Endometrial microvascular endothelial cells (primary cell): ENCODE data around the gene ASS1. TPM values are rescaled to one million over a fixed set of nuclear protein-coding genes. Genes with fewer than 3 reads are reported as not detected.

Source experiments
- in situ Hi-C: cut with HindIII; loops from 2 replicates; pipeline ENCODE4 v1.10.0; 2017; ENCODE audit warnings: low sequenced_read_pairs, low pct_unique_long_range_greater_than_20kb; ENCODE audit errors: inconsistent ontology term
- total RNA-seq: library from RNA; depleted of rRNA; stranded (reverse); fragments of >200 nt; gene quantifications from one replicate; pipeline ENCODE4 v1.2.3, GENCODE V29; 2015; ENCODE audit errors: inconsistent ontology term

Gene ASS1
- total RNA-seq, 1 donor from 2014 or later = 0.93 TPM

DNA sequence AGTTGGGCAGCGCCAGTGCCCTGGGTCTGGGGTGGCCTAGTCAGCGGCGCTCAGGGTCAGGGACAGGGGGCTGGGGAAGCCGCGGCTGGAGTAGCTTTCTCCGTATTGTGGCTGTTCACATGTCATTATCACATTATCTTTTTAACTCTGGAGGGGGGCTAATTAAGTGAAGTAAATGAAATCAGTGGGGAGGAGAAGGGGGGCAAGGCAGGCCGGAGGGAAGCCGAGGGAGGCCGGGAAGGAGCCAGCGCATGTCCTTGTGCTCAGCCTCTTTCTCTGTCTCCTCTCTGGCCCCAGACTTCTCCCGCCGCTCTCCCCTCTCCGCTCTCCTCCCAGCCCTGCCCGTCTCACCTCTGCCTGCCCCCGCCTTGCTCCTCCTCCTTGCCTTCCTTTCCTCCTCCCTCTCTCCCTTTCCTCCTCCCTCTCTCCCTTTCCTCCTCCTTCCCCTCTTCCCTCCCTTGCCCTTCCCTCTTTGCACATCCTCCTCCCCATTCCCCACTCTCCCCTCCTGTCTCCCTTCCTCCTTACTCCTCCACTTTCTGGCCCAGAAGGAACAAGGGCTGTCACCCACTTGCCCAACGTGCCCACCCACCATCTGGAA is 38.7 kb downstream of the ASS1 start:
- in situ Hi-C loops = no loop called here

DNA sequence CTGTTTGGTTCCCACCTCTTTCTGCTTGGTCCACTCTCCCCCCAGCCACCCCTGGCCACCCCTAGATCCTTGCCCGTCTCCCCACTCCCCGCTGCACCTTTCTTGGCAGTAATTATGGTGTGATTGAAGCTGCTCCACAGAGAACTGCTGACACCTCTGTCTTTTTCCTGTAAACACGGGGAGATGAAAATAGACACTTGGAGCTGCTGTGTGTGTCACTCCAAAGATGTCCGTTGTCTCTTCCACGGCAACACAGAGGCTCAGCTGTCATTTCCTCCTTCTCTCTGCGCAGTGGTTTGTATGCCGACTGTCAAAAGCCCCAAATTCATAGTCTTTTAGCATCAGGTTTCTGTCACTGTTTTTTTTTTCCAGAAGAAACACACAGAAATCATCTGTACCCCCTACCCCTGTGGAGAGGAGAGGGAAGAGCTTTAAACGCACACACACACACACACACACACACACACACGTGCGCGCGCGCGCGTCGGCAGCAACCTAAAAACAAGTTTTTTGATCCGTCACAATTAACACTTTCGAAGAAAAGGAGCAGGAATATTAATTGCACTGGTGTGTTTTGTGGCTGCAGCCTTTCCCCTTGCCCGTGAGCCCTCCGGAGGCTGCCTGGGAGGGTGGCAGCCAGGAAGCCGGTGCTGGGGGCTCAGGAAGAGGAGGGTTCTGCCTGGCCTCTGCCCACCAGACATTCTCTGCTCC is 39.8 kb downstream of the ASS1 start:
- in situ Hi-C loops = no loop called here

DNA sequence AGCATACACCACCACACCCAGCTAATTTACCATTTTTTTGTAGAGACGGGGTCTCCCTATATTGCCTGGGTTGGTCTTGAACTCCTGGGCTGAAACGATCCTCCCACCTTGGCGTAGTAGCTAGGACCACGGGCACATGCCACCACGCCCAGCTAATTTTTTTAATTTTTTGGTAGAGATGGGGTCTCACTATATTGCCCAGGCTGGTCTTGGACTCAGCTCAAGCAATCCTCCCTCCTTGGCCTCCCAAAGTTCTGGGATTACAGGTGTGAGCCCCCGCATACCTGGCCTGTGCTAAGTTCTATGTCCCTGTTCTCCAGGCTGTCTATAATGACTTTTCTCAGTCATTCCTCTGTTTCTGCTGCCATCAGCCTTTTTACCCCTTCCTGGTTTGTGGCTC is 41.3 kb downstream of the ASS1 start:
- in situ Hi-C loops = no loop called here

DNA sequence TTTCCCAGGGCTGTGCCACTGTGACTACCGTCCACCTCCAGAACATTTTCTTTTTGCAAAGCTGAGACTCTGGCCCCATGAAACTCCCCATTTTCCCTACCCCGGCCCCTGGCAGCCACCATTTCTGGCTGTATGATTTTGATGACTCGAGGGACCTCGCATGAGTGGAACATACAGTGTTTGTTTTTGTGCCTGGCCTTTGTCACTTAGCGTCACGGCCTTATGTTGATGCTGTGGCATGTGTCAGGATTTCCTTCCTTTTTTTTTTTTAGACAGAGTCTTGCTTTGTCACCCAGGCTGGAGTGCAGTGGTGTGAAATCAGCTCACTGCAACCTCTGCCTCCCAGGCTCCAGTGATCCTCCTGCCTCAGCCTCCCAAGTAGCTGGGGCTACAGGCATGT is 42.7 kb downstream of the ASS1 start:
- in situ Hi-C loops = no loop called here

DNA sequence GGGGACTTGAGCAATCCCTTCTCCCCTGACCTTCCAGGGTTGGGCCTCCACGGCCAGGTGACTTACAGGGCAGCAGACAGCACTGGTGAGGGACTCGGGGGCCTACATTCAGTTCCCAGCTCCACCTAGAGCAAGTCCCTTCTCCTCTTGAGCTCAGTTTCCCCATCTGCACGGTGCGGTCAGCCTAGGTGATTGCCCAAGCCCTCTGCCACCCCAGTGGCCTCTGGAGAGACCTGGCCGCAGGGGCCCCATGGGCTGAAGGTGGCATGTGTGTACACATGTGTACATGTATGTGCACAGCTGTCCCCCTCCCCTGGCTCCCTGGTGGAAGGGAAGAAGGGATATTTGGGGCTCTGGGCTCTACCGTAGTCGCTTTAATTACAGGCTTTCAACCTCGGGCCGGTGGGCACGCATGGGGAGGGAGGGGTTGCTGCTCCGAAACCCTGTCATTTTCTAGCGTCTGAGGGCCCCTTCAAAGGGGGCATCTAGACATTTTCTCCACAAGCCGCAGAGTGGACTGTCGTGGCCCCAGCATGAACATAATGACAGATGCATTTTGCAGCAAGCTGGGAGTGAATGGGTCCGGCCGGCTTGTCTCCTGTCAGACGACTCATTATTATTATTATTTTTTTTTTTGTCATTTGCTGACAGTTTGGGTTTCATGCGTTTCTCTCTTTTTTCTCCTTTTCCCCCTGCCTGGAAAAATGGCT is 44.0 kb downstream of the ASS1 start:
- in situ Hi-C loops = no loop called here

DNA sequence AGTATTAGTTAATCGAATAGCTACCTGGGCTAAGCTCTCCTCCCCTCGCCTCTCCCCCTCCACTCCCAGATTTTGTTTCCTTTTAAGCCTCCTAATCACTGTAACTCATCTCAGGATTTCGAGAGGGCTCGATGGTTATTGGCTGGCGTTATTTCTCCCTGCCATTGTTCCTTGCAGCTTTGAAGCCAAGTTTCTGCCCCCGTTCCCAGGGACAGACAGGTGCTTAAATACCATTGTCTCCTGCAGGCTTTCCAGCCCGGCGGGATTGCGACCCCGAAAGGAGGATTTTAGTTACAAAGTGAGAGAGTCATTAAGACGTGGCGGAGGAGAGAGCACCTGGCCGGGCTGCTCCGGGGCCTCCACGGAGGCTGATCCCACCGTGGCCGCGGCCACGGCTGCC is 46.2 kb downstream of the ASS1 start:
- in situ Hi-C loops = no loop called here

DNA sequence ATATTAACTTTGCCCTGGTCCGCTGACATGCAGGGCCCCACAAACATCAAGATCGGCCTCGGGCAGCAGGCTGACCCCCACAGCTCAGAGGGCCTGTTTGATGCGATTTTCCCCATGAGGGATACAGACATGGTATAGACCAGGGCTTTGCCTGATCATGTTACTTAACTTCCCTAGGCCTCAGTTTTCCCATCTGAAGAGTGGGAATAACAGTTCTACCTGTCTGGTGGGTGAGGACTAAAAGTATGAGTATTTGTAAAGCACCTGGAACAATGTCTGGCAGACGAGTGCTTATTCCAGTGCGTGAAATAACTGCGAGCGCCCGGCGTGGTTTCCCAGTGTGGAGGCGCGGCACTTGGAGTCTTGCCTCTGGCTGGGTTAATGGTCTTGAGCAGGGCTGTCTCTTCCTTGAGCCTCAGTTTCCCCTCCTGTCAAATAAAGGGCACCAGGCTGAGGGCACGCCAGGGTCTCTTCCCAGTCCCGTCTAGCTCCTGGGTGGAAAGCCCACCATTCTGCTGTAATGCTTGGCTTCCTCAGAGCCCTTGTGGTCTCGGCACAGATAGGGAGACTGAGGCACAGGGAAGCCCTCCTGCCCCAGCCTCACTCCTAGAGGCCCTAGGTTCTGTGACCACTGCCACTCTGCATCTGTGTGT is 47.2 kb downstream of the ASS1 start:
- in situ Hi-C loops = no loop called here

DNA sequence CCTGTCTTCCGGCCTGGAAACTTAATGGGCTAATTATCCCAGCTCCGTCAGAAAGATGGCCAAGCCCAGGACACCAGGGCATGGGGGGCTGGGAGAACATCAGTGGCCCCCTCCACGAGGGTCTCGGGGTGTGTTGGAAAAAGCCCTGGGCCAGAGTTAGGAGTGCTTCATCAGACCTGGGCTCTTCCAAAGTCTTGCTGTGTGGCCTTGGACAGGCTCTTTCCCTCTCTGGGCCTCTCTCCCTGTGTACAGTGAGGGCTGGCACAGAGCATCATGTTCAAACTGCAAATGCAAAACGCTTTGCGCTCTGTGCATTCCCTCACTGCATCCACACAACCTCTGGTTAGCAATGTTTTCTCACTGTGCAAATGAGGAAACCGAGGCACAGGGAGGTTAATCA is 48.3 kb downstream of the ASS1 start:
- in situ Hi-C loops = no loop called here

DNA sequence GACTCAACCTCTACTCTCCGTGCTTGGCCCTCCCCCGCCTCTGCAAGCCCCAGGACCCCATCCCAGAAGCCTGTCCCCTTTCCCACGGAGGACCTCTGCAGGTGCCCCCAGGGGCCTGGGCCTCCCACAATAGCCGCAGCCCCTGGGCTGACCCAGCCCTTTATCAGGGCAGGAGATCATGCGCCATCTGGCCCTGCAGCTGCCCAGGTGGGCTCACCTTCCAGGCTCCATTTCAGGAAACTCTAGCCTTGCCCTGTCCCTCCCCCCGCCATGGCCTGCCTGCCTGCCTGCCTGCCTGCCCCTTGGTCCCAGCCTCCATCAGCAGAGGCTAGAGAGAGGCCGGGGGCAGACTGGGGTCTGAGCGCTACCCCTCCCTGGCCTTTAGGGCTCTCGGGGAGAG is 48.7 kb downstream of the ASS1 start:
- in situ Hi-C loops = no loop called here

DNA sequence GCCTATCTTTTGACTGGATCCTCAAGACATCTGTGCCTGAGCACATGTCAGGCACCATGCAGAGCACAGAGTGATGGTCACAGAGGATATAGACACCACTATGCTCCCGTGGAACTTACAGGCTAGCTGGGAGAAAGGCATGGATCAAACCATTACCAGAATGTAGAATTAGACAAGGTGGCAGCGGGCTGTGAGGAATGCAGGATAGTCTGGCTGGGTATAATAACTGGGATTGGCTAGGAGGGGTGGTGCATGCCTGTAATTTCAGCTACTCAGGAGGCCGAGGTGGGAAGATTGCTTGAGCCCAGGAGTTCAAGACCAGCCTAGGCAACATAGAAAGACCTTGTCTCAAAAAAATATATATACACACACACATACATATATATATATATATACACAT is 50.3 kb downstream of the ASS1 start:
- in situ Hi-C loops = no loop called here

DNA sequence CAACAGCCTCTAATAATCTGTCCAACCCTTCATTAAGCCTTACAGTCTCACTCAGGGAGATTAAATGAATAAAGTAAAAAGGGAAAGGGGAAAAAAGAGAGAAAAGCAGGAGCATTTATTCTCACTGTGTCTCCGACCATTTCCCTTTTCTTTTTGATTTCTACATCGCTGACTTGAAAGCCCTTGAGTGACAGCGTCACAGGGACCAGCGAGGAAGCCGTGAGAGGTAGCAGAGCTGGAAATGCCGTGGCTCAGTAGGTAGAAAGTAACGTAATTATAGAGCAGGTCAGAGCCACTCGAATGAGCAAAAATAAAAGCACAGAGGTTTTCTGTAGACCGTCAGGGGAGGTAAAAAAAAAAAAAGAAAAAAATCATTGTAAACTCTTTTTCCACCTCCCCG is 52.4 kb downstream of the ASS1 start:
- in situ Hi-C loops = no loop called here

DNA sequence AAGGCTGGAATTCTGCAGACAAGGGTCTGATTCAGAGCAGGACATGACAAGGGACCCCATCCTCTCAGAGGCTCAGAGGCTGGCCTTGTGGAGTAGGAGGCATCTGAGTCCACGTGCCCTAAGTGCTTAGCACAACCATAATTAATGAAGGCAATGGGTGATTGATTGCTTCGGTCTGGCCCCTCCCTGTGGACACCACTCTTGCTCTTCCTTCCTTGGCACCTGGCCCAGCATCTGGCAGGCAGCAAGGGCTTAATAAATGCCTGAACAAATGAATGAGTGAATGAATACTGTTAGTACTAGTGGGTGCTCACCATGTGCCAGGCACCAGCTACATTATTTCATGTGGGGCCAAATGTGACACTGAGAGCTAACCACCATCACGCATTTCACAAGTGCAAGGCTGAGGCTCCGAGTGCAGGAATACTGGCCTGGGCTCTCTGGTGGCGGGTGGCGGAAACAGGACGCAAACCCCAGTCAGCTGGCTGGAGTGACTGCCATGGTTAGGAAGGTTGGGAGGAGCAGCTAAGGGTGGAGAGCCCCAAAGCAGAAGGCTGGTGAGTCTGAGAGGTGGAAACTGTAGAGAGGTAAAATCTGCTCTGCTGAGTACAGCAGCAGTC is 53.6 kb downstream of the ASS1 start:
- in situ Hi-C loops = no loop called here

DNA sequence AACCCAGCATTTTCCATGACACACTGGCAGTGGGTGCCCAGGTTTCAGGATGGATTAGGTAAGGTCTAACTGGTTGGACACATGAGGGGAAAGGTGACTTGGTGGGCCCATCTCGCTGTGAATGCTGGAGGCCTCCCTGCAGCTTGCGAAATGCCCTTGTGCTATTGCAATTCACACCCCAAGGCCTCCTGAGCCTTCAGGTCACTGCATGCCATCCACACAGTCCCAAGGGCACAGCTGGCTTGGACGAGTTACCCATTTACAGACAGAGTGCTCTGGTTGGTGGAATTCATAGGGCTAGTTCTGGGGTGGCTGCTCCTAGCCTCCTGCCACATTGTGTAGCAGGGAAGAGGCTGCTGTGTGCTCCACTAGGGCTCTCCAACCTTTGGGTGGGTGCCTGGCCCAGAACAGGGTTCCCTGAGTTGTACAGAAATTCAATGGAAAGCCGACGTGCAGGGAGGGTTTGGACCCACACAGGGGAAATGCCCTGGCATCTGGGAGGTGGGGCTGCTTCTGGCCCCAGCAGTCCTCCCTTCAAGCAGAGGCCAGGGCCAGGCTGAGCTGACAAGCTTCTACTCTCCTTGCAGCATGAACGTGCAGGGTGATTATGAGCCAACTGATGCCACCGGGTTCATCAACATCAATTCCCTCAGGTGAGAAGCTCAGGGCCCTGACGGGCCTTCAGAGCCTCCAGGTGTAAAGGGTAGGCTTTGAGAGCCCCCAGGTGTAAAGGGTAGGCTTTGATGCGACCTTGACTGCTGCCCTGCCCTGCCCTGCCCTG is 54.3 kb downstream of the ASS1 start:
- in situ Hi-C loops = no loop called here

DNA sequence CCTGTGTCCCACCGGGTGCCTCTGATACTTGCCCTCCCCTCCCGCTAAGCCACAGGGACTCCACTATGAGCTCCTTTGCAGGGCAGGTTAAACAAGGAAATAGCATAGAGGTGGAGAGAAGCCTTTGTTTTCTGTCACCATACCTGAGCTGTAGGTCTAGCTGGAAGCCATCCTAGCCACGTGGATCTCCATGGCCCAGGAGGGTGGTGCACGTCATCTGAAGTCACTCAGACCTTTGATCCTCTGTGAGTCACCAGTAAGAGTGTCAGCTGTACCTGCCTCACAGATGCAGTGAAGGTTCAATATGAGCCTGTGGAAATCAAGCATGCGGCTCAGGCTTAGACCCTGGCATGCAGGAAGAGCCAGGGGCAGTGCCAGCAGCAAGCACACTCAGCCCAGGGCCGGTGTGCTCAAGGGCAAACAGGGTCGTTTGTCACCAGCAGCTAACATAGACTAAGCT is 55.1 kb downstream of the ASS1 start:
- in situ Hi-C loops = no loop called here

DNA sequence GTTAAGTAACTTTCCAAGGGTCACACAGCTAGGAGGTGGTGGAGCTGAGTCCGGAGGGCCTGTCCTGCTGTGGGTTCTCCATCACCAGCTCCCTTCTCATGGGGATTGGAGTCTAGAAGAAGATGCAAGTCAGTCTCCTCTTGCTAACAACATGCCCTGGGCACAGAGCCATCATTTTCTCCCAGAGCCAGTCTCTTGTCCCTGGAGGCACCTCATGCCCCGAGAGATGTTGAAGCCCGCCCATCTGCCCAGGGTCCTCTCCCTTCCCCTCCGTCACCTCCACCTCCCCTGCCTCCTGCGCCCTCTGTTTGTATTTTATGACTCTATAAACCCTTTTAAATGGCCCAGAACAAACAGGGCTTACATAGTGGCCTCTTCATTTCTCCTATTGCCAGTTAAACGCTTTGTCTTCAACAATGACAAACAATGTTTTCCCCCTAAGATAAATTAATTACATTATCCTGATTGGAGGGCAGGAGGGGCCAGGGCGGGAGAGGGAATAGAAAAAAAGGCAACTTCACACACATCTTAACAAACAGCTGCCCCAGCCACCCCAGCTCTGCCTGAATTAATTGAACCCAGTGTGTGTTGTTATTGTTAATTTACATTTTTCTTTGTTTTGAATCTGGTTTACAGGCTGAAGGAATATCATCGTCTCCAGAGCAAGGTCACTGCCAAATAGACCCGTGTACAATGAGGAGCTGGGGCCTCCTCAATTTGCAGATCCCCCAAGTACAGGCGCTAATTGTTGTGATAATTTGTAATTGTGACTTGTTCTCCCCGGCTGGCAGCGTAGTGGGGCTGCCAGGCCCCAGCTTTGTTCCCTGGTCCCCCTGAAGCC is 55.8 kb downstream of the ASS1 start:
- in situ Hi-C loops = no loop called here

DNA sequence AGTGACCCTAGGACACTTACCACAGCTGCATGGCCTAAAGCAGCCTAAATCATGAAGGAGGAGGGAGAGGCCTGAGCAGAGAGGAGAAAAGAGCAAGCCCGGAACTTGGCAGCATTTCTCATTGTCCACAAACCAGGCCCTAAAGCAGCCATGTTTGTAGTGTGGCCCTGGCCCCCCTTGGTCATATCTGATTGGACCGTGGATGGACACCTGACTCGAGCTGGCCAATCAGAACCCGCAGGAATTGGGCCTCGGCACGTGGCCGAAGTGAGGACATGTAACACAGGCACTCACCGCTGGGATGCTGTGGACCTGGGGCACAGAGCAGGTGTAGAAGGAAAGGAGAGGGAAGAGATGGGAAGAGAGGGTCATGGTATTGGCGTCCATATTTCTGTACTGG is 56.9 kb downstream of the ASS1 start:
- in situ Hi-C loops = no loop called here

DNA sequence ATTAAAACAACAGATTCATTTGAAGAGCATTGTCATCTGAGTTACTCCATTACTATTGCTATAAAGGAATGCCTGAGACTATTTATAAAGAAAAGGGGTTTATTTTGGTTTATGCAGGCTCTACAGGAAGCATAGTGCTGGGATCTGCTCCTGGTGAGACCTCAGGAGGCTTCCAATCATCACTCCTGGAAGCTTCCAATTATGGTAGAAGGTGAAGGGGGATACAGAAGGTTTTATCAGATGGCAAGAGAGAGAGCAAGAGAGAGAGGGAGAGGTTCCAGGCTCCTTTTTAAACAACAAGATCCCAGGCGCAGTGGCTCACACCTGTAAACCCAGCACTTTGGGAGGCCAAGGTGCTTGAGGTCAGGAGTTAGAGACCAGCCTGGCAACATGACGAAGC is 63.5 kb downstream of the ASS1 start:
- in situ Hi-C loops = no loop called here

DNA sequence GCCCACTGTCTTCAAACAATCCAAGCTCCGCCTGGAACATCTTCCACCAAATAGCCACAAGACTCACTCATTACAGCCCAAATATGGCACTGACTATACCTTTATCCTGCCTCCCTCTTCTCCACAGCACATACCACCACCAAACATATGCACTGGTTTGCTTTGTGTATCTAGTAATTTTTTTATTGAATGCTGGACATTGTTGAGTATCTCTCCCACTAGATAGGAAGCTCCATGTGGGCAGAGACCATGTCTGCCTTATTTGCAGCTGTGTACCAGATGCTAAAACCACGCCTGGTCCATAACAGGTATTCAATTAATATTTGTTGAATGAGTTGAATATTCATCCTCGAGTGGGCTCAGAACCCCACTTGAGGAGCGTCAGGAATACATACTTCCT is 67.4 kb downstream of the ASS1 start:
- in situ Hi-C loops = no loop called here
